A549 treated with ZK216348 at 1 μM for 4 hours (cell line): Measurements from ENCODE around the gene MAP6. TPM values are rescaled to one million over a fixed set of nuclear protein-coding genes. Genes with fewer than 3 reads are reported as not detected.

ENCODE experiments used
- total RNA-seq: library from RNA; stranded (reverse); fragments of 200-300 nt; extraction: Qiagen RNA extraction; gene quantifications from 5 replicates; pipeline ENCODE4 v1.2.3, GENCODE V29; 2022; ENCODE audit warnings: low read depth

Gene MAP6
- total RNA-seq, result 1.8 to 2.1 TPM (median 1.9 TPM) in 5 replicates

GRCh38 chr11:75668451-75669297 lies at the start of gene MAP6:
Gene MAP6, minus strand, starts transcription at chr11:75669038. Its CDS starts 669 bp downstream, at chr11:75668369.

GRCh38 chr11:75717608-75718418 lies 49.0 kb upstream of the MAP6 start, which contains the start of gene MOGAT2:
Gene MOGAT2, plus strand, starts transcription at chr11:75717838. Its CDS starts 51 bp downstream, at chr11:75717889.

GRCh38 chr11:75562048-75562835 lies 106.6 kb downstream of the MAP6 start, which contains the start of gene SERPINH1:
Gene SERPINH1, plus strand, starts transcription at chr11:75562253. Its CDS starts 4,097 bp downstream, at chr11:75566350.

Other genes starting within 250 kb of the MAP6 start
- gene KLHL35, start 235.8 kb downstream of the MAP6 start, total RNA-seq, result 0.68 to 1.9 TPM (median 1.4 TPM) in 5 replicates
- gene GDPD5, start 143.1 kb downstream of the MAP6 start, total RNA-seq, result 8.9 to 16.3 TPM (median 14.0 TPM) in 5 replicates
- 57.1 to 112 TPM (median 100 TPM) in 5 replicates for gene SERPINH1, start 106.8 kb downstream of the MAP6 start, total RNA-seq
- gene MOGAT2, start 48.8 kb upstream of the MAP6 start, total RNA-seq, result not detected in 5 replicates
- 1.6 to 2.3 TPM (median 1.7 TPM) in 5 replicates for gene DGAT2, start 99.7 kb upstream of the MAP6 start, total RNA-seq
- gene UVRAG, start 146.2 kb upstream of the MAP6 start, total RNA-seq, result 8.6 to 12.2 TPM (median 9.8 TPM) in 5 replicates